Measurements from ENCODE around the gene DEFB116. TPM values are rescaled to one million over a fixed set of nuclear protein-coding genes. Genes with fewer than 3 reads are reported as not detected.

DEFB116 gene
- total RNA-seq, 1 donor from 2014 or later, result not detected

DNA sequence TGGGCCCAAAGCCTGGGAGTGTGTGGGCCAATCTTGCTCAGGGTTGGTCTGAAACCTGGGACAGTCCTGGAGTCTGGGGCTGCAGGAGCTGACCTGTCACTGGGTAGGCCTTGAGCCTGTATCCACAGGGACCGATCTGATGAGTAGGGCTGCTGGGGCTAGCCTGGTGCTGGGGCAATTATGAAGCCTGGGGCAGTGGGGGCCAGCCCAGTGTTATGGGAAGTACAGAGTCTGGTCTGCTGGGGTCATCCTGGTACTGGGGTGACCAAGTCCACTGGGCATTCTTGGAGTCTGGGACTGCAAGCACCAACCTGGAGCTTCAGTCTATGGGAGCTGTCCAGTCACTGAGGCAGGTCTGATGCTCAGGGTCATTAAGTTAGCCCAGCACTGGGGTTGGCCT is 30.2 kb downstream of the DEFB116 start:
- Histone ChIP-seq H3K4me3 (ENCODE audit: low read depth, low read length) (no peak overlapping the region), H3K36me3 (ENCODE audit: control insufficient read depth, insufficient read depth, low read length) (no peaks in the 10 kb centered on the region), H3K27me3 (ENCODE audit: control insufficient read depth, insufficient read depth, low read length) (no peaks in the 10 kb centered on the region)
- no peak for FAIRE-seq
- TF ChIP-seq, protein P1, sequence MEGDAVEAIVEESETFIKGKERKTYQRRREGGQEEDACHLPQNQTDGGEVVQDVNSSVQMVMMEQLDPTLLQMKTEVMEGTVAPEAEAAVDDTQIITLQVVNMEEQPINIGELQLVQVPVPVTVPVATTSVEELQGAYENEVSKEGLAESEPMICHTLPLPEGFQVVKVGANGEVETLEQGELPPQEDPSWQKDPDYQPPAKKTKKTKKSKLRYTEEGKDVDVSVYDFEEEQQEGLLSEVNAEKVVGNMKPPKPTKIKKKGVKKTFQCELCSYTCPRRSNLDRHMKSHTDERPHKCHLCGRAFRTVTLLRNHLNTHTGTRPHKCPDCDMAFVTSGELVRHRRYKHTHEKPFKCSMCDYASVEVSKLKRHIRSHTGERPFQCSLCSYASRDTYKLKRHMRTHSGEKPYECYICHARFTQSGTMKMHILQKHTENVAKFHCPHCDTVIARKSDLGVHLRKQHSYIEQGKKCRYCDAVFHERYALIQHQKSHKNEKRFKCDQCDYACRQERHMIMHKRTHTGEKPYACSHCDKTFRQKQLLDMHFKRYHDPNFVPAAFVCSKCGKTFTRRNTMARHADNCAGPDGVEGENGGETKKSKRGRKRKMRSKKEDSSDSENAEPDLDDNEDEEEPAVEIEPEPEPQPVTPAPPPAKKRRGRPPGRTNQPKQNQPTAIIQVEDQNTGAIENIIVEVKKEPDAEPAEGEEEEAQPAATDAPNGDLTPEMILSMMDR (IDR thresholded peaks at IDR 0.05; ENCODE audit: insufficient read depth, low read length, severe bottlenecking), result no peak
- DNase-seq (ENCODE audit: low read depth), result no peak

DNA sequence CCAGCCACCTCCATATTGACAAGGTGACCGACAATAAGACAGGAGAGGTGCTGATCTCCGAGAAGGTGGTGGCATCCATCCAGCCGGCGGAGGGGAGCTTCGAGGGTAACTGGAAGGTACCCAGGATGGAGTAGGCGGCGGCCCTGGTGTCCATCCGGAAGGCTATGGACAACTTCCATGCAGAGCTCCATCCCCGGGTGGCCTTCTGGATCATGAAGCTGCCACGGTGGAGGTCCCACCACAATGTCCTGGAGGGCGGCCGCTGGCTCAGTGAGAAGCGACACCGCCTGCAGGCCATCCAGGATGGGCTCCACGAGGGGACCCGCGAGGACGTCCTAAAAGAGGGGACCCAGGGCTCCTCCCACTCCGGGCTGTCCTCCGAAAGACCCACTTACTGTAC is 33.9 kb downstream of the DEFB116 start:
- Histone ChIP-seq H3K36me3 (ENCODE audit: control insufficient read depth, insufficient read depth, low read length) (no peaks in the 10 kb centered on the region), H3K4me3 (ENCODE audit: low read depth, low read length) (no peak overlapping the region), H3K27me3 (ENCODE audit: control insufficient read depth, insufficient read depth, low read length) (no peaks in the 10 kb centered on the region)
- FAIRE-seq (no peak), DNase-seq (ENCODE audit: low read depth) (no peak)
- TF ChIP-seq, protein P1 (IDR thresholded peaks at IDR 0.05; ENCODE audit: insufficient read depth, low read length, severe bottlenecking), result no peak

DNA sequence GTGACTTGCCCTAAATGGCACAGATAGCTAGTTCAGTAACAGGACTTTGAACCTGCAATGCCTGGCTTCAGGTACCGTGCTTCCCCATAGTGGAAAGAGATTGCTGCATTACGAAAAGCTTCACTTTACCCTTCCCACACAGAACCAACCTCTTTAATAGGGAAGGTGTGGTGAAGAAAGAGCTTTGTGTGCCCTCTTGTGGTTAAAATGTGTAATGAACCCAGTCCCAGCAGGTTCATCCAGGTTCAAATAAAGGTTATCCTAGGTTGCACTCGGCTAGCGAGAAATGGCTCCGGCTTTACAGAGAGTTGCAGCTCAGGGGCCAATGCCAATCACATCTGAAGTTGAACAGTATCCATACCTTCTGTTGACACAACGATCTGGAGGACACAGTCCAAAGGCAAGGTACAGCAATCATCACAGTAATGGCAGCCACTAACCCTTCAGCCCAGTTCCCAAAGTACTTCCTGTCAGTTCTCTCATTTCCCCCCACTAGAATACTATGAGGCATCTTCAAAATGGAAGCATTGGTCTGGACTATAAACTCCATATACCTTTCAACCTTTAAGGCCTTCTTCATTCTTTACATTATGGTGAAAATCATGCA is 48.0 kb downstream of the DEFB116 start:
- Histone ChIP-seq H3K4me3 (ENCODE audit: low read depth, low read length) (no peak overlapping the region), H3K27me3 (ENCODE audit: control insufficient read depth, insufficient read depth, low read length) (no peaks in the 10 kb centered on the region), H3K36me3 (ENCODE audit: control insufficient read depth, insufficient read depth, low read length) (no peaks in the 10 kb centered on the region)
- FAIRE-seq, result no peak
- peak; percentile 21 for DNase-seq (ENCODE audit: low read depth)
- TF ChIP-seq, protein P1 (IDR thresholded peaks at IDR 0.05; ENCODE audit: insufficient read depth, low read length, severe bottlenecking), result peak; percentile 43

DNA sequence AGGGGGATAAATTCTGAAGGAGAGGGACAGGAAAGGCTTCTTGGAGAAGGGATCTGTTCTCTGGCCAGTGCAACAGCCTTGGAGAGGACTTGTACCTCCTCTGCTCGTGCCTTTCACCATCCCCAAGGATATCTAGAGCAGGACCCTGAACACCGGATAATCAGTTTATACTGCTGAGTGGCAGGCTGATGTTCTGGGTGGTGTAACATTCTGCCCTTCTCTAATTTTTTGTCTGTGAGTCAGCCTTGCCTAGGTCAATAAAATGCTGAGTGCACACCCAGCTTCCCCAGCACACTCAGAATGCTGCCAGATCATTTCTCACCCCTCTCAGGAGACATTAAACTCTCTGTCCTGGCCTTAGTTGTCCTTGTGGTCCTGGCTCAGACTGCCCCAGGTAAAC is 51.0 kb downstream of the DEFB116 start, which contains the start of gene DEFB115:
DEFB115 (plus strand) TSS at position 301 of the 400 bp plus-strand sequence; CDS start at position 301, 0 bp downstream.
- H3K27me3 ChIP-seq (ENCODE audit: control insufficient read depth, insufficient read depth, low read length), result no peaks in the 10 kb centered on the region

DNA sequence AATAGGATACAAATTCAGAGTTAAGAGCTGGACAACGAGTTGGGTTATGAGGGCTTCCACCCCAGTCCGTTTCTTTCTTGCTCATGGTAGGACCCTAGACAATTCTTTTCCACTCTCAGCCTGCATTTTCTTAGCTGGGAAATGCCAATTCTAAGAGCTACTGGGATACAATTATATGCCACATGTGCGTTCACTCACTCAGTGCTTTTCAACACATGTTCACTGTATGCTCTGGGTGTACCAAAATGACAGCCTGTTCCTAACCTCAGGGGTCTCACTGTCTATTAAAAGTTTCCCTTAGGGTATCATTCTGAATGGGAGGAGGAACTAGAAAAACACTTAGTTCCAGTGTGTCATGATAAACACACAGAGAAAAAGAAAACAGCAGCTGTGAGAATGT is 51.4 kb downstream of the DEFB116 start:
- DNase-seq (ENCODE audit: low read depth), result no peak
- Histone ChIP-seq H3K27me3 (ENCODE audit: control insufficient read depth, insufficient read depth, low read length) (no peaks in the 10 kb centered on the region), H3K4me3 (ENCODE audit: low read depth, low read length) (no peak overlapping the region), H3K36me3 (ENCODE audit: control insufficient read depth, insufficient read depth, low read length) (no peaks in the 10 kb centered on the region)
- TF ChIP-seq, protein P1 (IDR thresholded peaks at IDR 0.05; ENCODE audit: insufficient read depth, low read length, severe bottlenecking), result no peak
- no peak for FAIRE-seq

More for the DNA sequence above, 51.0 kb downstream of the DEFB116 start, which contains the start of gene DEFB115:
- TF ChIP-seq, protein P1 (IDR thresholded peaks at IDR 0.05; ENCODE audit: insufficient read depth, low read length, severe bottlenecking), result no peak
- Histone ChIP-seq H3K4me3 (ENCODE audit: low read depth, low read length) (no peak within 1 kb of the TSS), H3K36me3 (ENCODE audit: control insufficient read depth, insufficient read depth, low read length) (no peaks in the 10 kb centered on the region)
- DNase-seq (ENCODE audit: low read depth), result no peak
- FAIRE-seq, result no peak

Other genes with a start within 250 kb of the DEFB116 start
- gene DEFB115, start 50.9 kb downstream of the DEFB116 start, total RNA-seq, result not detected in 2 replicates
- gene DEFB118, start 60.0 kb upstream of the DEFB116 start, total RNA-seq, result not detected in 2 replicates
- not detected in 2 replicates for gene DEFB119, start 82.0 kb upstream of the DEFB116 start, total RNA-seq
- not detected in 2 replicates for gene DEFB121, start 97.6 kb upstream of the DEFB116 start, total RNA-seq
- not detected in 2 replicates for gene DEFB123, start 132.0 kb upstream of the DEFB116 start, total RNA-seq
- gene DEFB124, start 166.5 kb upstream of the DEFB116 start, total RNA-seq, result not detected in 2 replicates
- gene REM1, start 166.7 kb upstream of the DEFB116 start, total RNA-seq, result not detected in 2 replicates
- 46.9 and 52.9 TPM in 2 replicates for gene HM13, start 205.9 kb upstream of the DEFB116 start, total RNA-seq